GM12891 (cell line): ENCODE measurements around the gene KAT5.
A peak's percentile ranks its signal among the peaks of the same experiment; 100 is the strongest.

Experiments used
- PAX5 ChIP-seq: IDR thresholded peaks from 2 replicates; pipeline ENCODE4 v1.6.1; 2011; ENCODE audit warnings: low read length, moderate library complexity, mild to moderate bottlenecking; ENCODE audit not compliant: insufficient read depth, severe bottlenecking
- POLR2A ChIP-seq: IDR thresholded peaks from 2 replicates; pipeline ENCODE4 v1.6.1; 2011; ENCODE audit warnings: low read depth, low read length, control low read depth
- POLR2AphosphoS5 ChIP-seq: IDR thresholded peaks from 2 replicates; pipeline ENCODE4 v1.6.1; 2011; ENCODE audit warnings: low read depth, low read length, control low read depth
- POU2F2 ChIP-seq: IDR thresholded peaks from 2 replicates; pipeline ENCODE4 v1.6.1; 2011; ENCODE audit warnings: low read depth, mild to moderate bottlenecking, control low read depth, low read length, moderate library complexity
- SPI1 ChIP-seq: IDR thresholded peaks from 2 replicates; pipeline ENCODE4 v1.6.1; 2011; ENCODE audit warnings: low read depth, low read length, control low read depth
- TAF1 ChIP-seq: IDR thresholded peaks from 2 replicates; pipeline ENCODE4 v1.6.1; 2011; ENCODE audit warnings: low read depth, low read length, control low read depth

- TF ChIP-seq POLR2A (no peak), PAX5 (no peak), POLR2AphosphoS5 (no peak), TAF1 (no peak), POU2F2 (no peak), SPI1 (peak; percentile 23; the same call in 1 of the 2 replicates)
Observed at GRCh38 chr11:65744026-65744698, 32.1 kb downstream of the KAT5 start.
